Psoas muscle (tissue), 8 donors: ENCODE measurements around the gene SPDYE4. TPM values are rescaled to one million over a fixed set of nuclear protein-coding genes. Genes with fewer than 3 reads are reported as not detected.

Source experiments
- ATAC-seq, 4 donors: fragments of 200-7000 bp; cut with Tn5 transposase; one replicate each; pipeline ENCODE4 v1.9.1; 2020; ENCODE audit warnings: moderate library complexity in 3 of 4, mild to moderate bottlenecking in 2 of 4
- DNase-seq, 2 donors: peaks; one replicate each; pipeline ENCODE4 v3.0.0-alpha.2; 2020
- H3K27ac ChIP-seq: fragments of 200-600 bp; one replicate; pipeline ENCODE4 v1.8.0; 2022
- H3K27me3 ChIP-seq, 3 donors: fragments of 200-600 bp in 1 of 3; one replicate each; pipeline versions ENCODE4 v1.6.1 to v1.8.0; 2013 to 2022; ENCODE audit warnings: low read length in 2 of 3, mild to moderate bottlenecking in 2 of 3, moderate library complexity in 1 of 3; ENCODE audit not compliant: insufficient read depth in 3 of 3
- H3K36me3 ChIP-seq, 2 donors: fragments of 200-600 bp in 1 of 2; one replicate each; pipeline versions ENCODE4 v1.6.1 to v1.8.0; 2013 to 2022; ENCODE audit warnings: low read depth in 1 of 2, mild to moderate bottlenecking in 1 of 2, moderate library complexity in 1 of 2; ENCODE audit not compliant: insufficient read depth in 1 of 2
- H3K4me1 ChIP-seq: fragments of 200-600 bp; one replicate; pipeline ENCODE4 v1.8.0; 2022
- H3K4me3 ChIP-seq: fragments of 200-600 bp; one replicate; pipeline ENCODE4 v1.8.0; 2022; ENCODE audit warnings: mild to moderate bottlenecking
- H3K9me3 ChIP-seq: fragments of 200-600 bp; one replicate; pipeline ENCODE4 v1.8.0; 2022
- WGBS, 3 donors: extraction: QIAGEN DNeasy Blood & Tissue Kit; methylation state at CpG; one replicate each; pipeline versions ENCODE4 v1.1.6 to v1.1.7; 2013; 5-methylcytosine and 5-hydroxymethylcytosine counted together
- intact Hi-C, 2 donors: fragments of 100-400 bp; cut with DNase I; formaldehyde crosslinking; loops; one replicate each; pipeline versions ENCODE4 v1.11.0 to v1.14.2; 2022
- polyA plus RNA-seq, 3 donors: library from polyadenylated mRNA; stranded (reverse); fragments of 200-250 nt; gene quantifications; one replicate each; pipeline ENCODE4 v1.2.3, GENCODE V29; 2013
- total RNA-seq, 4 donors: library from RNA; stranded (reverse); fragmentation: NEBNext Ultra II Directional in 2 of 4; extraction: Animal tissue kit (Norgen Biotek cat#: 25700) in 2 of 4; gene quantifications; one replicate each; pipeline versions ENCODE4 v1.2.1 to v1.2.4, GENCODE V29; 2021 to 2023
- TF ChIP-seq, protein P1 (sequence below): fragments of 200-600 bp; IDR thresholded peaks from one replicate; pipeline ENCODE4 v1.8.0; 2022; ENCODE audit warnings: antibody characterized with exemption
- donor health status: healthy with polysubstance abuse.
- donor health status: DM: no; HTN: no; CAD: no; lungs with moderate emphysema.
- donor health status: Bipolar disorder and iron deficiency.
- donor health status: healthy.
- donor health status: DM: yes; HTN: yes; CAD: no.
- donor health status: DM: no; HTN: no; CAD: no.
- donor health status: DM: no; HTN: no; CAD: no.
- donor health status: DM: yes; HTN: yes; CAD: no.

Gene SPDYE4
- total and polyA plus RNA-seq, 7 donors, result not detected

DNA sequence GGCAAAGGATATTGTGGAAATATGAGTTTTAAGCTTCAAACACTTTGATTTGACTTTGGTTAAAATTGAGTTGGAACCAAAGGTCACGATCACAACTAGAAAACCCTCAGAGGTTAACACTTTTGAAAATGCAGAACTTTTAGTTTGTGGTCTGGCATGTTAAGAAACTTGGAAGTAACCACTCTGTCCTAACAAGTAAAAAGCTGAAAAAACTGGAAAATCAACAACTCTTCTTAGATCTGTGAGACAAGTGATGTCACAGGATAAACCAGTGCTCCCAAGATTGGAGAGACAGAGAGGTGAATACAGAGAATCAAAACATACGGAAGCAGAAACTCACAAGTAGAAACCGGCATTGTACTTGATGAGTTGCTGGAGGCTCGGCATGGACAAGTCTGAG, 23.4 kb upstream of the SPDYE4 start:
- WGBS, 3 donors, result 82 to 87% (median 84%) methylated on average over 4 of the region's 4 CpGs
- TF ChIP-seq, protein P1, sequence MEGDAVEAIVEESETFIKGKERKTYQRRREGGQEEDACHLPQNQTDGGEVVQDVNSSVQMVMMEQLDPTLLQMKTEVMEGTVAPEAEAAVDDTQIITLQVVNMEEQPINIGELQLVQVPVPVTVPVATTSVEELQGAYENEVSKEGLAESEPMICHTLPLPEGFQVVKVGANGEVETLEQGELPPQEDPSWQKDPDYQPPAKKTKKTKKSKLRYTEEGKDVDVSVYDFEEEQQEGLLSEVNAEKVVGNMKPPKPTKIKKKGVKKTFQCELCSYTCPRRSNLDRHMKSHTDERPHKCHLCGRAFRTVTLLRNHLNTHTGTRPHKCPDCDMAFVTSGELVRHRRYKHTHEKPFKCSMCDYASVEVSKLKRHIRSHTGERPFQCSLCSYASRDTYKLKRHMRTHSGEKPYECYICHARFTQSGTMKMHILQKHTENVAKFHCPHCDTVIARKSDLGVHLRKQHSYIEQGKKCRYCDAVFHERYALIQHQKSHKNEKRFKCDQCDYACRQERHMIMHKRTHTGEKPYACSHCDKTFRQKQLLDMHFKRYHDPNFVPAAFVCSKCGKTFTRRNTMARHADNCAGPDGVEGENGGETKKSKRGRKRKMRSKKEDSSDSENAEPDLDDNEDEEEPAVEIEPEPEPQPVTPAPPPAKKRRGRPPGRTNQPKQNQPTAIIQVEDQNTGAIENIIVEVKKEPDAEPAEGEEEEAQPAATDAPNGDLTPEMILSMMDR, result no peak
- Histone ChIP-seq H3K27ac (no peak overlapping the region), H3K36me3 (no peaks in the 10 kb centered on the region), H3K27me3 (no peaks in the 10 kb centered on the region), H3K4me3 (no peak overlapping the region), H3K9me3 (no peaks in the 10 kb centered on the region), H3K4me1 (no peaks in the 10 kb centered on the region)
- intact Hi-C loops, result loop anchor here in 1 of 2 donors (10.0 kb wide), 1 partner anchor 207 kb away; no protein-coding TSS in a partner anchor
- ATAC-seq, result no peak
- no peak for DNase-seq

DNA sequence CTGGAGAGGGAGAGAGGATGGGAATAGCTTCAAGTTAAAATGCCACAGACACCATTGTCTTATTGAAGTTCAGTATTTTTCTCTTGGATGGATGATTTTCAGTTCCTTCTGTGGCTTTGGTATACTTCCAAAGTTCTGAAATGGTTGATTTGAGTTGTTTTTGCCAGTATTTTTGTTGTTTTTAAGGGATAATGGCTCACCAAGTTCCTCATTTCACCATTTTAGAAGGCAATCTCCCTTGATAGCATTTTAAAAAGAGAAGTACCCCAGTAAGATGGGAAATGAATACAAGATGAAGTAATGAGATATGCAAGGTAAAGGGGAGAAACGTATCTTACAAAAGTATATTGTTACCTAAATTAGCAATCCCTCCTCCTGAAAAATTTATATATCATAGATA, 18.5 kb upstream of the SPDYE4 start:
- intact Hi-C loops, result no loop called here

DNA sequence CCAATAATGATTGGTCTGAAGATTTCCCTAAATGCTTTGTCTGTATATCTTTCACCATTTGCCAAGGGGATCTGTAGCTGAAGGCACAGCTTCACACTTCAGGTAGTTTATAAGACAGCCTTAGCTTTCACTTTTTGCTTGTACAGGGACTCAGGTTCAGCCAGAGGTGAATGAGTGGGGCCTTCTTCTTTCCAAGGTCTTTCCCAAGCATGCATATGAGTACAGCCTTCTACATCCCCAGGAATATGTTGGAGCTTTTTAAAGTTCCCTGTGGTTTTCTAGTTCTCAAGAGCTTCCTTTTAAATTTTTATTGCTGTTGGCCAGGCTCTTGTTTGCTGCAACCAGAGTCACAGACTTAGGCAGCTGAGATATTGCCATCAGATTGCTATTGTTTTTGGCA, 17.9 kb upstream of the SPDYE4 start:
- TF ChIP-seq, protein P1, result no peak
- intact Hi-C loops, result no loop called here
- Histone ChIP-seq H3K4me3 (no peak overlapping the region), H3K27me3 (peaks cover 0 to 3% (median 0%) of the 10 kb centered on the region in 3 donors), H3K4me1 (no peaks in the 10 kb centered on the region), H3K36me3 (no peaks in the 10 kb centered on the region), H3K9me3 (peaks cover 7% of the 10 kb centered on the region), H3K27ac (no peak overlapping the region)
- no peak for DNase-seq
- no peak for ATAC-seq

More for the DNA sequence above, 18.5 kb upstream of the SPDYE4 start:
- 62 to 69% (median 63%) methylated on average over 1 of the region's 1 CpG for WGBS, 3 donors
- Histone ChIP-seq H3K4me3 (no peak overlapping the region), H3K27me3 (peaks cover 0 to 3% (median 0%) of the 10 kb centered on the region in 3 donors), H3K36me3 (no peaks in the 10 kb centered on the region), H3K4me1 (no peaks in the 10 kb centered on the region), H3K27ac (no peak overlapping the region), H3K9me3 (peaks cover 7% of the 10 kb centered on the region)
- no peak for ATAC-seq
- TF ChIP-seq, protein P1, result no peak
- no peak for DNase-seq

DNA sequence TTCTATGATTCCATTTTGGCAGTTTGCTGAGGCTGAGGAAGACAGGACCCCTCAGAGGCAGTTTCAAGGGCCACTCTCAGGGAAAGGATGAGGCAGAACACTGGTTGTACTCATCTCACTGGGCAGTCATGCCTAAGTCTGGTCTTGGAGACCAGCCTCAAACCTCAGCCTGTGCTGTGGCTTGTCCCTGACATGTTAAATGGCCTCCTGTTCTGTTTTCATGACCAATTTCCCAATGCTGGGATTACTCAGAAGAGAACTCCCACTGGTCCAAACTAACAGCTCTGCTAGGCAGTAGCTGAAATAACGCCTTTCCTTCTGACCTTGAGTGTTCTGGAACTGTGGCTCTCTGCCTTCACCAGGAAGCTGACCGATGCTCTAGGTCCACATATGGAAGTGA, 8.4 kb upstream of the SPDYE4 start:
- H3K36me3 ChIP-seq, result no peaks in the 10 kb centered on the region
- ATAC-seq (no peak), DNase-seq (no peak)
- H3K27ac ChIP-seq, result no peak overlapping the region
- no peaks in the 10 kb centered on the region for H3K4me1 ChIP-seq
- H3K9me3 ChIP-seq, result no peaks in the 10 kb centered on the region
- no peak overlapping the region for H3K4me3 ChIP-seq
- TF ChIP-seq, protein P1, result no peak
- intact Hi-C loops, result no loop called here
- no peaks in the 10 kb centered on the region for H3K27me3 ChIP-seq
- WGBS, 3 donors, result 76 to 91% (median 81%) methylated on average over 2 of the region's 2 CpGs

DNA sequence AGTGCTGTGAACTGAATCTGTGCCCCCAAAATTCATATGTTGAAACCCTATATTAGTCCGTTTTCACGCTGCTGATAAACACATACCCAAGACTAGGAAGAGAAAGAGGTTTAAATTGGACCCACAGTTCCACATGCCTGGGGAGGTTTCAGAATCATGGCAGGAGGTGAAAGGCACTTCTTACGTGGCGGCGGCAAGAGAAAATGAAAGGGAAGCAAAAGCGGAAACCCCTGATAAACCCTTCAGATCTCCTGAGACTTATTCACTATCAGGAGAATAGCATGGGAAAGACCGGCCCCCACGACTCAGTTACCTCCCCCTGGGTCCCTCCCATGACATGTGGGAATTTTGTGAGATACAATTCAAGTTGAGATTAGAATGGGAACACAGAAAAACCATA, 3.7 kb upstream of the SPDYE4 start:
- WGBS, 3 donors, result 79 to 84% (median 82%) methylated on average over 8 of the region's 8 CpGs
- Histone ChIP-seq H3K27me3 (peaks cover 0 to 2% (median 0%) of the 10 kb centered on the region in 3 donors), H3K36me3 (no peaks in the 10 kb centered on the region), H3K9me3 (no peaks in the 10 kb centered on the region), H3K4me1 (no peaks in the 10 kb centered on the region), H3K27ac (no peak overlapping the region), H3K4me3 (no peak overlapping the region)
- DNase-seq (no peak), ATAC-seq (no peak)
- intact Hi-C loops, result no loop called here
- TF ChIP-seq, protein P1, result no peak
